GDM1 (cell line): ENCODE results near the gene XYLT1.

Experiments used
- DNase-seq: peaks from one replicate; lab custom pipeline; 2025; lab: John Stamatoyannopoulos, UW

XYLT1 gene

DNA sequence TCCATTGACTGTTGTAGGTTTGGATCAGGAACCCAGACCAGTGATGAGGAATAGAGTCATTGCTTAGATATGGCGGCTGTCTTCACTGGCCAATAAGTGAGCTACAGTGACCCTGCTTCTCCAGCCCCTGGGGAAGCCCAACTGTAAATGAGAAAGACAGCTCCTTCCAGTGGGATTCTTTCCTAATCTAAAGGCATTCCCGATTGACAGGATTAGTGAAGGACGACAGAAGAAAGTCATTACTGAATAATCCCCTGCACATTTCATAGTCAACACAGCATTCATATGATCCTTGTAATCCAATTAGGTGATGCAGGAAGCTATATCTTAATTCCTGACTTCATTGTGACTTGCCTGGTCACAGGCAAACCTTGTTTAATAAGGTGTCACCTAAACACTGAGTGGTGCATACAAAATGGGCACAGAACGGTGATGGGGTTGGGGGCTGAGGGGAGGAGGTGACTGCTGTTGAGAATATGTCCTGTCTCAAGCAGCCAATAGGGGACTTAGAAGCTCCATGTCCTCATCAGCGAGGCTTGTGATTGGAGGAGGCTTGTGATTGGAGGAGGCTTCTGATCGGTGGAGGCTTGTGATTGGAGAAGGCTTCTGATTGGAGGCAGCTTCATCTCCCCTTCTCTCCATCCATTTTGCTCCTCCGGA is 242.6 kb downstream of the XYLT1 start:
- DNase-seq, result no peak

DNA sequence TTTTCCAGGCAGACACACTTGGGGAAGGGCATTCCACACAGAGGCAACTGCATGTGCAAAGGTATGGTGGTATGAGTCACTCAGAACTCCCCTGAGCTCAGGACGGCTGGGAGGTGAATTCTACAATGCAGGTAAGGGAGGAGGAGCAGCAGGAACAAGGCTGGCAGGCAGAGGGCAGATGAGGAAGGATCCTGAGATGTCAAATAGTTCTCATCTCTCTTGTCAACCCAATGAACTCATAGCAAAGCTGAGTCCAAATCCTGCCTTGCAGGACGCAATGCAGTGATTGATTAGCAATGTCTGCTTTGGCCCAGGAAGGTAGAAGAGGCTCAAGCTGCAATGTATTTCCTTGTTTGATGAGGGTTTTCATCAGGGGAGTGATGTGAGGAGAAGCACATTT is 243.5 kb downstream of the XYLT1 start:
- DNase-seq, result no peak

DNA sequence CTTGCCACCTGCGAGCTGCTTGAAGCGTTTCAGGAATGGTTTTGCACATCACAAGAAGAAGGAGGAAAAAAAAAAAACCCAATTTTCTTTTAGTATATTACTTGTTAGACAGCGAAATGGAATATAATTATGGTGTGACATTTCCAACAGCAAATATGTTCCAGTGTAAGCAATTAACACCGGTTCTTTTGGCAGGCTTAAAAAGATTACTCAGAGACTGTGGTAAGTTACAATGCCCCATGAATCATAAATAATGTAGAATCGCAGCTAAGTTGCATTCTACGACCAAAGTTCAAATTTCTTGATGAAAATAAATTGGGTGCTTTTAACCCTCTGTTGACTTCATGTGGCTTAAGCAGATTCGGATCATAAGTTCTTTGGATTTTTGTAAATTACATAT is 245.2 kb downstream of the XYLT1 start:
- DNase-seq, result no peak

DNA sequence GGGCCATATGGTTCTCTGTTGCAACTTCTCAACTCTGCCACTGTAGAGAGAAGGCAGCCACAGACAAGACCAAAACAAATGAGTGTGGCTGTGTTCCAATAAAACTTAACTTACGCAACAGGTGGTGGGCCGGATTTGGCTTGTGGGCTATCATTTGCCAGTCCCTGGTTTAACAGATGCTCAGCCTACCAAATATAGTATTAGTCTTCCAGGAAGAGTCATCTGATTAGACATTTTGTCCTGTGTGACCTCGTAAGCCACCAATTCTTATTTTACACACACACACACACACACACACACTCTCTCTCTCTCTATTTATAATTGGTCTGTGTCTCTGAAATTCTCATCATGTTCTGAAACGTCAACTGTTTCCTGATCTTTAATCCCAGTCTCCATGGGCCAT is 245.9 kb downstream of the XYLT1 start:
- DNase-seq, result peak; percentile 22

DNA sequence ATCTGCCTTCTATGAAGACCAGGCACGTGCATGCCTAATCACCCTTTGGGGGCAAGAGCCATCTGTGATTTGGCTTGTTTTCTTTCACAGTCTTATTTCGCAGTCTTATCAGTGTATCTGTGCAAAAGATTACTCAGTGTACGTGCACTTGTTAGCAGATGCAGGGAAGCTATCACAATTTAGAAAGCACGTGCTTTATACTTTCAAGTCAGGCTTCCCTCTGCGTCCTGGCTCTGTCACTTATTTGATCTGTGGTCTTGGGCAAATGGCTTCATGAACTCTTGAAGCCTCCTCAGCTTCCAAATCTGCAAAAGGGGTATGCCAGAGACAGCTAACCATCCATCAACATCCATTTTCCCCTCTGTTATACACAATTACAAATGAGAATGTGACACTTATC is 246.4 kb downstream of the XYLT1 start:
- DNase-seq, result no peak

DNA sequence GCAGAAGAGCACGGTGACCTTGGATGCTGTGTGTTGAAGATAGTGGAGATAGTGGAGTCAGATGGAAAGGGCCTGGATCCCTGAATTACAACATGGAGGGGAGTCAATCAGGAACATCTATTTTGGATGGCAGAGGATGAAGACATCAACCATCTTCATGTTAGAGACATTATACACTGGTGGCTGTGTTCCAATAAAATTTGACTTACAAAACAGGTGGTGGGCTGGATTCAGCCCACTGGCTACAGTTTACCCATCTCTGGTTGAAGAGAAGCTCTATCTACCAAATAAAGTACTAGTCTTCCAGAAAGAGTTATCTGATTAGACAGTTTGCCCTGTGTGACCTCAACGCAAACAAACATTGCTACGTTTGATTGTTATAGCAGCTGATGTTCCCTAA is 247.2 kb downstream of the XYLT1 start:
- DNase-seq, result no peak

DNA sequence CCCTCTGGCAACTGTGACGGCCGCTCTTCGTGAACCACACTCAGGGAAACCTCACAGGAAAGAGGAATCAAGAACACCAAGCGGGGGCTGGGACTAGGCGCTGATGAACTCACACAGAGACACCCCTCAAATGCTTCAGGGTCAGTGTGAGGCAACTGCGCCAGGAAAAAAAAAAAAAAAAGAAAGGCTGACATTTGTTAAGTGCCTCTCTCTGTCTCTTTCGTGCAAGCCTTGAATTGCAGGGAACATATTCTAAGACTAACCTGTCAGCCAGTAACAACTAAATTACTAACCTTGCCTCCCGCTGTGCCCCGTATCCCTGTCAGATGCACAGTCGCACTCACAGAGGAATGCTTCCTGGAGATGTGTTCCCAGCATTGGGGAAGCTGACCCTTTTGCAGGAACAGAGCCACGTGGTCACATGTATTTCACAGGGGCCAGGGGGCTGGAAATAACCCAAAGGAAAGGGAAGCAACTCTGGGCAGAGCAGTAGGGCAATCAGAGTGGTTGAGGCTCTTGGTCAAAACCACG is 247.8 kb downstream of the XYLT1 start:
- DNase-seq, result peak; percentile 35

DNA sequence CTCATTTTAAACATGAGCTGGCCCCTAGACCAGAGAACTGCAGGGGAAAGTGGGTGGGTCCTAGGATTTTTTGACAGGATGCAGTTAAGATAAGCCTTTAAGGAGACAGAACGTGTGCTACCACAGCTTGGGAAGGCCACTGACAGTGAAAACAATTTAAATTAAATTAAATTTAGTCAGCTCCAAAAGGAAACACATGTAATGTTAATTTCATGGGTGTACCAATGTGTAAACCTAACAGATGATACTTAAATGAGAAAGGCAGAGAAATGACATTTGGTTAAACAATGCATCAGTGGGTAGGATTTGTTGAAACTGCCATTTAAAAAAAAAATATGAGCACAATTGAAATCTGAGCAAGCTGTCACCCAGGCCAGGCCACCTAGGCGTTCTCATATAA is 250.8 kb downstream of the XYLT1 start:
- no peak for DNase-seq

DNA sequence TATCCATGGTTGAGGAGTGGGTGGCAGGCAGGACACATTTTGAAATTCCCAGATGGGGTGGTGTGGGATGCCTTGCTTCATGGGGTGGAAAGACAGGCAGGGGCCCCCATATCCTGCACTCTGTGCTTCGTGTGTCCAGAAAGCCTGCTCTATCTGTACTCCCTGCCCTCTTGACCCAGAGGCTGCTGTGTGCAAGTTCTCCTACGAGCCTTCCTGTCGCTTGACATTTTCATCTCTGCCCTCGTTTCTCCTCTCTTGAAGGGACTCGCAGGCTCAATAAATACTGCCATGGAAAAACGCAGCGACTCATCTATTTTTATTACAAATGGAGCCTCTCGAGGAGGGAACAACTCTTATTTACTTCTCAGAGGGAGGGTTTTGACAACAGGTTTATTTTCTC is 254.8 kb downstream of the XYLT1 start:
- no peak for DNase-seq

DNA sequence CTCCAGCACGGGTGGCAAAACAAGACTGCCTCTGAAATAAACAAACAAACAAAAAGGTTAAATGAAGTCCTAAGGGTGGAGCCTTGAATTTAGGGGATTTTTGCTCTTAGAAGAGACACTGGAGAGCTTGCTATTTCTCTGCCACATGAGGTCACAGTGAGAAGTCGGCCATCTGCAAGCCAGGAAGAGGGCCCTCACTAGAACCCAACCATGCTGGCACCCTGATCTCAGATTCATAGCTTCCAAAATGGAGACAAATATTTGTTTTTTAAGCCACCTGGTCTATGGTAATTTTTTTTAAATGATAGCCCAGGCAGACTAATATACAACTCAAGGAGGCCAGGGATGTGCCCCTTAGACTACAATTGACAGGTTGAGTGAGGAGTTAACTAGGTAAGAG is 255.5 kb downstream of the XYLT1 start:
- DNase-seq, result no peak

DNA sequence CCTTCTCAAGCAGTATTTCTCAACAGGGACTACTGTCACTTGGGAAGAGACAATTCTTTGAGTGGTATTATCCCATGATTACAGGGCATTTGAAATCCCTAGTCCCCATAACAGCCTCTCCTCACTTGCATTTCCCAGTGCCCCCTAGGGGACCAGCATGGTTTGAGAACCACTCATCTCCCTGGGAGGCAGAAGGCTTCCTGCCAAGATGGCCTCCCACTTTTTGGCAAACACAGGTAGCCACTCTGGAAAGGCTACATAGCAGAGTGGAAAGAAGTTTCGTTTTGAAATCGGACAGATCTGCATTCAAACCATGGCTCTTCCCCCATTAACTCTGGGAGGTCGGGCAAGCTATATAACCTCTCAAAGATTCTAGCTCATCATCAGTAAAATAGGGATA is 256.8 kb downstream of the XYLT1 start:
- no peak for DNase-seq

DNA sequence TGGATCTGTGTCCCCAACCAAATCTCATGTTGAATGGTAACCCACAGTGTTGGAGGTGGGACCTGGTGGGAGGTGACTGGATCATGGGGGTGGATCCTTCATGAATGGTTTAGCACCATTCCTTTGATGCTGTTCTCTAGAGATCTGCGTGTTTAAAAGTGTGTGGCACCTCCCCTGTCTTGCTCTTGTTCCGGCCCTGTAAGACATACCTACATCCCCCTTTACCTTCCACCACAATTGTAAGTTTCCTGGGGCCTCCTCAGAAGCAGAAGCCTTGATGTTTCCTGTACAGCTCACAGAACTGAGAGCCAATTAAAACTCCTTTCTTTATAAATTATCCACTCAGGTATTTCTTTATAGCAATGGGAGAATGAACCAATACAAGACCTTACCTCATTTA is 257.7 kb downstream of the XYLT1 start:
- no peak for DNase-seq

DNA sequence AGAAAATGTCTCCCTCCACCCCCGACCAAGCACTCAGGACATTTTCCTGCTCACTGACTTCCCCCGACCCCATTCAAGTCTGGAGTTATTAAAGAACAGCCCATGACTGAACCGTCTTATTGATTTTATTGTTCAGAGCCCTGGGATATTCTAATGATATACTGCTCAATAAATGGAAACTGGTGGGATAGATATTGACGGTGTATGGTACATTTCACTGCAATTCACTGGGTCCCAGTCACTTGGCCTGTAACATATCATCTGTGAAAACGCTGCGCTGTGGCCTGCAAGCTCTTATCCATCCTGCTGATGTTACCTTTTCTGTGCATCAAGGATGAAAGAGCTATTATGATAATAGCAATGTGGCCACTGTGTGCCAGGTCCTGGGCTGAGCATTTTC is 258.2 kb downstream of the XYLT1 start:
- DNase-seq, result no peak

DNA sequence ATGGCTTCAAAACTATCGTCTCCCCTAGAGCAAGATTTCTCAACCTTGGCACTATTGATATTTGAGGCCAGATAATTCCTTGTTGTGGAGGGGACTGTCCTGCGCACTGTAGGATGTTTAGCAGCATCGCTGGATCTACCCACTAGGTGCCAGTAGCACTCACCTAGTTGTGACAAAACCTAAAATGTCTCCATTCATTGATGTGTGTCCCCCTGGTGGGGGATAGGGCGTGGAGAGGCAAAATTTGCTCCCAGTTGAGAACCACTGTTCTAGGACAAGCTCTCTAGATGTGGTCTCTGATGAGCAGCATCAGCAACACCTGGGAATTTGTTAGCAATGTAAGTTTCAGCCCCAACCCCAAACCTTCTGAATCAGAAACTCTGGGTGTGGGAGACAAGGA is 259.0 kb downstream of the XYLT1 start:
- no peak for DNase-seq

DNA sequence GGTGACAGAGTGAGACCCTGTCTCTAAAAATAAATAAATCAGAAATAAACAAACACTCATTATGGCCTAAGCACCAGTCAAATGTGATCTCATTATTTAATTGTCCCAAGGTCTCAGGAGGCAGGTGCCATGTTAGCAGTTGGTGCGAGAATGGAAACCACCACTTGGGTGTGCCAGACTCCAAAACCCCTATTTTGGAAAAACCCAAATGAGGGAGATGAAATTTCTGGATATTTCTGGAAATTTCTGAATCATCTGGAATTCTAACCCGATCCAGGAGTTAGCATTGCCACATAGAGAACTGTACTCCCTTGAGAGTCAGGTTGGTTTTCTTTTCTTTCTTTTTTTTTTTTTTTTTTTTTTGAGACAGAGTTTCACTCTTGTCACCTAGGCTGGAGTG is 264.0 kb downstream of the XYLT1 start:
- DNase-seq, result no peak

DNA sequence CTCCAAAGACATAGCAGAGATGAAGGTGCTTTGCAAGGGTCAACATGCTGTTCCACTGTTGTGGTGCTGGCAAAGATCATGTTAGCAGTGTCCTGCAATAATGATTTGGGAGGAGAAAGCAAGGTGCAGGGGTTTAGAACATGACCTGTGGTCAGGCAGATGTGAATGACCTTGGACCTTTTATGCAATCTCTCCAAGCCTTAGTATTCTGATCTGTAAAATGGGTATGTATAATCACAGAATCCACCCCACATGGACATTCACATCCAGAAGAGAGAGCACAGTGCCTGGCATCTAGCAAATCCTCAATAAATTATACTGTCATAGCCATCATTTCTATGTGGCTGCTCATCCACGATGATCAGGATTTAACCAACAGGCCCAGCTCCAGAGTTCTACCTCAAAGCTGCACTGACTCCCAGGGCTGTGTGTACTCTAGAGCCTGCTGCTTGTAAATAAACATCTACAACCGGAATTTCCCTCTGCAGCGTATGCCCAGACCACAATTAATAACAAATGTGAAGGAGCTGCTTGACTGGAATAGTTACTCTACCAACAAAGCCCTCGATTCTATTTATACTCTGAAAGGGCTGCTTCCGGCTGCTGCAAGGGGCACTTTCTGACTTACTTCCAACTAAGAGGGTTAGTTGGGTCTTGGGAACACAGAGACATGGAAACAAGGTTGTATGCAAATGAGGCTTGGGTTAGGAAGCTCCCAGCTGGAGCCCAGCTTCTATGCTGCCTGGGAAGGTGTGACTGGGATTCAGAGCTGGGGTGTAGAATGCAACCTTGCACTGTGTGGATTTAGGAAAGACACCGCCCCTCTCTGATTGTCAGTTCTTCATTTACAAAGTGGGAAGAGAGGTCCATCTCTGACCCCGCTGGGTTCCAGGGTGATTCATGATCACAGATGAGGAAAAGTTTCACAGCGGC is 265.2 kb downstream of the XYLT1 start:
- DNase-seq, result no peak

DNA sequence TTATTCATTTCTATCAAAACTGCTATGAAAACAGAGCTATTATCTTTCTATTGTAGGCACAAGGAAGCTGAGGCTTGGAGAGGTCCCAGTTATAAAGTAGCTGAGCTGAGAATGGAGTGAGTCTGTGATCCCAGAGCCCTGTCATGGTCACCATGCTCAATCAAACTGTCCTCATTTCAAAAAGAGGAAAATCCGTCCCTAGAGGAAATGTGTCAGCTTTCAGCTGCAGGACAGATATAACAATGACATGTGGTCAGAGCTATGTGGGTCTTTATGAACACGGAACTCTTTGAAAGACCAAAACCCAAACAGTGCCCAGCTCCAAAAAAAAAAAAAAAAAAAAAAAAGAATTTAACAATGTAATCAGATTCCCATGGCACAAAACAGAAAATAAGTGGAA is 266.1 kb downstream of the XYLT1 start:
- DNase-seq, result peak; percentile 4

DNA sequence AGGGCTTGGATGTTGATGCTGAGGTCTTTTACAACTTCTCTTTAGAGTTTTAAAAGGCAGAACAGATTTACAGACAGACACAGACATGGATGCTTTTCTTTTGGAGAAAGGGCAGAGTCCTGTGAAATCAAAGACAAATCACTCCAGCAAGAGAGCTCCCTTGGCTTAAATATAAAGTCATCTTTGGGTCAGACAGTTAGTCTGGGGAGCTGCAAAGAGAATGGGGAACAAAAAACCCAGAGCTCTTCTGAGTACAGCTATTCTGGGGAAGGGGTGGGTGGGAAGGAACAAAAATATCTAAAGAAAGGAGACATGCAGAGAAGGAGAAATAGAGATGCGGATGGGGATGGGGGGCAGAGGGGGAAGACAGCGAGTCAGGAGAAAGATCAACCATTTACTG is 266.6 kb downstream of the XYLT1 start:
- no peak for DNase-seq

DNA sequence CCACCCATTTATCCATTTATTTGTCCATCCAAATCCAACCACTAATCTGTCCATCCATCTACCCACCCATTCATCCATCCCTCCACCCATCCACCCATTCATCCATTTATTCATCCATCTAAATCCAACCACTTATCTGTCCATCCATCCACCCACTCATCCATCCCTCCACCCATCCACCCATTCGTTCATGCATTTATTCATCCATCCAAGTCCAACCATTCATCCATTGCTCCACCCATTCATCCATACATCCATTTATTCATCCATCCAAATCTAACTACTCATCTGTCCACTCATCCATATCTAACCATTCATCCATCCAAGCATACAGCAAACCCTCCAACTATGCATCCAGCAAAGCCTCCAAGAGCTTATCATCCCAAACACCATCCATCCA is 267.3 kb downstream of the XYLT1 start:
- no peak for DNase-seq

DNA sequence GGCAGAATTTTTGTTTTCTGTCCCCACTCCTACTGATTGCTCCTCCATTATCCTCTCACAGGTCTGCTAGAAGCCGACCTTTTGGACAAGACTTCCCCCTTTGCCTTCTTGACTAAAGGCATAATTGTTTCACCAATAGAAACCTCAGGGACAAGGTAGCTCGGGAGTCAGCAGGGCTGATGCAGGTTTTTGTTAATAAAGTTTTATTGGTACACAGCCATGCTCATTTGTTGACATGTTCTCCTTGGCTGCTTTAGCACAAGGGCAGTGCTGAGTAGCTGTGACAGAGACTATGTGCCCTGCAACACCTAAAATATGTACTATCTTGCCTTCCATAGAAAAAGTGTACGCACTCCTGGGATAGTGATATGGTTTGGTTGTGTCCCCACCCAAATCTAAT is 271.6 kb downstream of the XYLT1 start:
- DNase-seq, result no peak

DNA sequence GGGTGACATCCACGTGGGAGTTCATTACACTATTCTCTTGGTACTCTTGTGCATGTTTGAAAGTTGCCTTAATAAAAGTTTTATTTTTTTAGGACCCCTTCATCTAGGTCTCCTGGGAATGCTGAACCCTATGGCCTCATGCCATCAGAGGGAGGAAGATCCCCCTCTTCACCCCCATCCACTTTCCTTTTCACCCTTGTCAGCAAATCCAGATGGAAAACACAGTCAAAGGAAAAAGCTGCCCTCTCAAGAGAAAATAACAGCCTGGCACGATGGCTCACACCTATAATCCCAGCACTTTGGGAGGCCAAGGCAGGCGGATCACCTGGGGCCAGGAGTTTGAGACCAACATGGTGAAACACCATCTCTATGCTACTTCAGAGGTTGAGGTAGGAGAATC is 274.2 kb downstream of the XYLT1 start:
- no peak for DNase-seq

DNA sequence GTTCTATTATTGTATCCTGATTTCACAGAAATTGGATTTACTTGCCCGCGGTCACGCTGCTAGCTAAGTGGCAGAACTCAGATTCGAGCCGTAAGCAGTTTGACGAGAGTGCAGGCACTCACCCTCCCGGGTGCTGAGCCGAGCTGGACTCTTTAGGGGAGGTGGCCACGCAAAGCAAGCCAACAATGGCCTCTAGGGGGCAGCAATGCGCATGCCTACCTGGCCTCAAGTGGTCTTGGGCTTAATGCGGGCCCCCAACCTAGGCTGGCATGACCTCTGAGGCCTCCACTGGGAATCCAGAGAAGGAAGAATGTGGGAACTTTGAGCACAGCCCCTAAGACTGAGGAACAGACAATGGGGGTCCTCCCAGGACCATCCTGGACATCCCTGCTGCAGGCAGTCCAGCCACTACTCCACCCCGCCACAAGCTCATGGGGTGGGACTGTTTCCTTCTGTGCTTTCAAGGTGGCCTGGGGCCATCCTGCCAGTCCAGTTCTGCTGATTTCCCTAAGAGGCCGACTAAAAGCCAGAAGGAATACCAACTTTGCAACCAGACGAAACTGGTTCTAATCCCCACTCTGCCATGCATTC is 276.5 kb downstream of the XYLT1 start:
- DNase-seq, result peak; percentile 21

DNA sequence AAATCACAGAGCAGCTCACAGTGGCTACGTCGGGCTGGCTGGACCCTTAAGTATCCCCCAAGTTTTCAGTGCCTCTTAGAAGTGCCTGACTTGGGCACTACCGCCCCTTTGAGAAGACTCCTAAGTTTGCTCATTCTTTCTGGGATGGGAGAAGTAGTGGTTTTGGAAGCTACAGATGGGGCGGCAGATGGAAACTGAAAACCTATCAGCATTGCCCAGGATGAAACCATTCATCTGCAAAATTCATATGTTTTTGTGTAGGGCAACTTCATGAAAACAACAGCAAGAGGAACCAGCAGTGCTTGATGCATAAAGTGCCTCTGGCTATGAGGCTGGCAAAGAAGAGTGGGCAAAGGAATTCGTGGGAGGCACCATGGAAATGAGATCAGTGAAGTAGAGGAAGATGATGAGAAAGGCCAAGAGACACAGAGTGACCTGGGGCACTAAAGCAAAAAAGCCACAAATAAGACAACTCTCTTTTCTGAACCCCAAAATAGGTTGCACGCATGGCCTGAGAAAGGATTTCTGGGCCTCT is 277.1 kb downstream of the XYLT1 start:
- no peak for DNase-seq
